Measurements from ENCODE around the gene TBL1Y. TPM values are rescaled to one million over a fixed set of nuclear protein-coding genes. Genes with fewer than 3 reads are reported as not detected.
"Not testable (repeated sequence)": the region's sequence is repeated elsewhere in the genome, so short reads cannot be mapped to it uniquely, and the experiment has no call there.

The TBL1Y gene
- total RNA-seq, 1 experiment from 2014 or later: not detected

DNA sequence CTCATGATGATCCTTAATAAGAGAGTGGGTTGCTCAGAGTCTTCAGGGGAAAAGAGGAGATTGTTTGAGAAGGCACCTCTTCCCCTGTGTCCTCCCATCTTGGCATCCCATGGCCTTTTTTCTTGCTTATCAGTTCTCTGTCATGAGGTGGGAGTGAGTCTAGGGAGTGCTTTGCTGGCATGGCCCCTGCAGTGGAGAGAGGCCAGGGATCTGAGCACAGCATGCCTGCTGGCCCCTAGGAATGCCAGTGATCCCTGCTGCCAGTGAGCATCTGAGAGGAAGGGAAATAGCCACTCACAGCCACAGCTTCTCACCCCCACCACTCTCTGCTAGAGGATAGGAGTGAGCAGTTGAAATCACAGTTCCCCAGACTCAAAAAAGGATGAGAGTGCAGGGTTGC lies 168.2 kb downstream of the TBL1Y start:
- no peak for DNase-seq (ENCODE audit: low read depth)

DNA sequence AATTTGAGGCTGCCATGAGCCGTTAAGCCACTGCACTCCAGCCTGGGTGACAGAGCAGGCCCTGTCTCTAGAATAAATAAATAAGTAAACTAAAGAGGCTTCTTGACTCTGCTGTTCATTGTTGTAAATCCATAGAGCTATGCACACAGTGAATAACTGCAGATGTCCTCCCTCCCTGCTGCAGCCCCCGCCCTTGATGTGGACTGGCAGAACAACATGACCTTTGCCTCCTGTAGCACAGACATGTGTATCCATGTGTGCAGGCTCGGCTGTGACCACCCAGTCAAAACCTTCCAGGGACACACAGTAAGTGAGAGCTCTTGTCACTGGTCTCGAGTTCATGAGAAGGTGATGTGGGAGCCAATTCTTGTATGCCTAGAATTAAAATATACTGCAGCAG lies 170.1 kb downstream of the TBL1Y start:
- DNase-seq (ENCODE audit: low read depth): not testable (repeated sequence)

DNA sequence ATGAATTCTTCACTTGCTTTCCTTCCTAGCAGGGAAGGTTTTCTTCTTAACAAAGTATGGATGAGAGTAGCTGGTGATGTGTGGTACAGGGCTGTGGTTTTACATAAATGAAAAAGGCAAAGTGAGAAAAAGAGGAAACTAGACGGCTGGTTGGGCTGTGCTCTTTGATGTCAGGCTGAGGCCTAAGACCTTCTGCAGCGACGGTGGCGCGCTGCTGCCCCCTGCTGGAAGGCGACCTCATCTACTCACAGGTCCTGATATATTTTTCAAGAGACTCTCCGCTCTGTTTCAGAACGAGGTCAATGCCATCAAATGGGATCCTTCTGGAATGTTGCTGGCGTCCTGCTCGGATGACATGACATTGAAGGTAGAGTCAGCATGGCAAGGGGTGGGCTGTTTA lies 175.1 kb downstream of the TBL1Y start:
- DNase-seq (ENCODE audit: low read depth): peak; percentile 46

GRCh38 chrY:7092836-7093235 lies 182.3 kb downstream of the TBL1Y start:
- DNase-seq (ENCODE audit: low read depth): no peak

GRCh38 chrY:7094365-7094764 lies 183.9 kb downstream of the TBL1Y start:
- DNase-seq (ENCODE audit: low read depth): no peak

- DNase-seq (ENCODE audit: low read depth): no peak
Measured at GRCh38 chrY:7097021-7097420, 186.5 kb downstream of the TBL1Y start.

DNA sequence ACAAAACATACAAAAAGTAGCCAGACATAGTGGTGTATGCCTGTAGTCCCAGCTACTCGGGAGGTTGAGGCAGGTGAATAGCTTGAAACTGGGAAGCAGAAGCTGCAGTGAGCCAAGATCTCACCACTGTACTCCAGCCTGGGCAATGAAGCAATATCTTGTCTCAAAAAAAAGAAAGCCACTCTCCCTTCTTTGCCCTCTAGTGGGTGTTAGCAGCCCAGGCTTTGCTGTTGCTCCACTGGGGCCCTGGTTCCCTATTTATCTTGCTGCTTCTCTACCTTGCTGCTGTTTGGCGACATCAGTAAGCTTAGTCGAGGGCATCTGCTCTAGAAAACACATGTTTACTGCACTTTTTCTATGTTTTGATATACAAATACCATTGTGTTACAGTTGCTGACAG lies 189.2 kb downstream of the TBL1Y start:
- no peak for DNase-seq (ENCODE audit: low read depth)

DNA sequence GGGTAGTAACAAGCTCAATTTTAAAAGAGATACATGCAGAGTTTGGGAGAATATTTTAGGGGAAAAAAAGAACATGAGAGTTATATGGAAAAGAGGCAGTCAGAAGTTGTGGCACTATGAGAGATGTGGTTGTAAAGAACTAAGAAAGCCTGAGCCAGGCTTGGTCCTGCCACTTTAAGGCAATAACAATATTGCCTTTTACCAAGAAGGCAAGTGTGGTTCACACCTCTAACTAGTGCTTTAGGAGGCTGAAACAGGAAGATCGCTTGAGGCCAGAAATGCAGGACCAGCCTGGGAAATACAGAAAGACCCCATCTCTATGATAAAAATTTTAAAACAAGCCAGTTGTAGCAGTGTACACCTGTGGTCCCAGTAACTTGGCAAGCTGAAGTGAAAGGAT lies 192.2 kb downstream of the TBL1Y start:
- DNase-seq (ENCODE audit: low read depth): no peak

GRCh38 chrY:7107179-7107578 lies 196.7 kb downstream of the TBL1Y start:
- no peak for DNase-seq (ENCODE audit: low read depth)

DNA sequence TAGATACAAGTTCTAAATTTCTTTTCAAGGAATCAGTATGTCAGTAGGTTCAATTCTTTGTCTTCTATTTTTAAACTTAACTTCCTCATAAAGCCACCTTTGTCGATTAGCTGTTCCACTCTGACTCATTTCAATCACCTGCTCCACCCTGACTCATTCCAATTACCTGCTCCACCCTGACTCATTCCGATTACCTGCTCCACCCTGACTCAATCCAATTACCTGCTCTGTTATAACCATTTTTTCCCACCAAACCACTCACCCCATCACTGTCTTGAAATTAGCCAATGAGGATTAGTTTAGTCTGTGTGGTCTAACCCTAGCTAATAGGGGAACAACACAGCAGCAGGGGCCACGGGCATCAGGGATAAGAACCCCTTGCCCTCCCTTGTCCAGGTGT lies 199.6 kb downstream of the TBL1Y start:
- DNase-seq (ENCODE audit: low read depth): no peak

DNA sequence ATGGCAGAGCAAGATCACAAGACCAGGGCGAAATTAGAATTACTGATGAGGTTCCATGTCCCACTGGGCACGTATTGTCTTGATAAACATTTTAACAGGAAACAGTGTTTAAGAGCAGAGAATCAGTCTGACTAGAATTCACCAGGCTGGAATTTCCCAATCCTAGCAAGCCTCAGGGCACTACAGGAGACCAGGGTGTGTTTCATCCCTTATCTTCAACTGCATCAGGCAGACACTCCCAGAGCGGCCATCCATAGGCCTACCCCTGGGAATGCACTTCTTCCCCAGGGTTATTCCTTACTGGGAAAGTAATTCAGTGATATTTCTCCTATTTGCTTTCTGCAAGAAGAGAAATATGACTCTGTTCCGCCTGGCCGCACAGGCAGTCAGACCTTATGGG lies 205.4 kb downstream of the TBL1Y start:
- DNase-seq (ENCODE audit: low read depth): no peak

DNA sequence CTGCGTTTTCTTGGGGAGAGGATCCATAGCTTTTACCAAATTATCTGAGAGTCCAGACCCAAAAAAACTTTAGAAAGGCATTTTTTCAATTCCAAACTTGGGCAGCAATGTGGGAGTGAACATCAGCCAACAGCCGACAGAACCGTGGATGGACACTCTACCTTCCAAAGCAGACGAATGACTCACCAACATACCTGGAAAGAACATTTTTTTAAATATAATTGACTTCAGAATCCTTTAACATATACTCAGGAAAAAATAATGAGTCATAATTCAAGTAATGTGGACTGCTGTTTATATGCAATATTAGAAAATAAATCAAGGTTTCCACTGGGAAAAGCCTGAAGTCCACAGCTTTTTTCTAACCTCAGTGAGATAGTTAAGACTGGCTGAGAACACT lies 211.7 kb downstream of the TBL1Y start:
- DNase-seq (ENCODE audit: low read depth): no peak

GRCh38 chrY:7125136-7126056 lies 214.9 kb downstream of the TBL1Y start:
- DNase-seq (ENCODE audit: low read depth): no peak

DNA sequence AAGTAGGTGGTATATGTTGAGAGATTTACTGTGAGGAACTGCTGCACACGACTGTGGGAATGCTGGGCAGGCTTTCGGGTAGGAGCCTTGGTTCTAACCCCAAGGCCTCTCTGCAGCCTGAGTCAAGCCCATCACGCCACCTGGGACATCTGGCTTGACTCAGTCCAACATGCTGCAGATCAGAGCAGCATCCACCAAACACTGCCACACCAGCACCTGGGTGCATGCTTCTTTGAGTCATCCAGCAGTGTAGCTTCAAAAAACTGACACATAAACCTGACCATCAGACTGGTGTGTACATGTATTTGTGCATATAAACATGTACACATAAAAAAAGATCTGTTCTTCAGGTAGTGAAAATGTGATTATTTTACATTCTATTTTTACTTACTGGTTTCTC lies 217.7 kb downstream of the TBL1Y start:
- DNase-seq (ENCODE audit: low read depth): no peak

Other genes starting within 250 kb of the TBL1Y start
- gene AMELY, start 1.1 kb downstream of the TBL1Y start, total RNA-seq (2014; rRNA removed; shearing (Covaris generic)): not detected in 2 replicates